ENCODE measurements around the gene TSHZ3.

Gene TSHZ3

DNA sequence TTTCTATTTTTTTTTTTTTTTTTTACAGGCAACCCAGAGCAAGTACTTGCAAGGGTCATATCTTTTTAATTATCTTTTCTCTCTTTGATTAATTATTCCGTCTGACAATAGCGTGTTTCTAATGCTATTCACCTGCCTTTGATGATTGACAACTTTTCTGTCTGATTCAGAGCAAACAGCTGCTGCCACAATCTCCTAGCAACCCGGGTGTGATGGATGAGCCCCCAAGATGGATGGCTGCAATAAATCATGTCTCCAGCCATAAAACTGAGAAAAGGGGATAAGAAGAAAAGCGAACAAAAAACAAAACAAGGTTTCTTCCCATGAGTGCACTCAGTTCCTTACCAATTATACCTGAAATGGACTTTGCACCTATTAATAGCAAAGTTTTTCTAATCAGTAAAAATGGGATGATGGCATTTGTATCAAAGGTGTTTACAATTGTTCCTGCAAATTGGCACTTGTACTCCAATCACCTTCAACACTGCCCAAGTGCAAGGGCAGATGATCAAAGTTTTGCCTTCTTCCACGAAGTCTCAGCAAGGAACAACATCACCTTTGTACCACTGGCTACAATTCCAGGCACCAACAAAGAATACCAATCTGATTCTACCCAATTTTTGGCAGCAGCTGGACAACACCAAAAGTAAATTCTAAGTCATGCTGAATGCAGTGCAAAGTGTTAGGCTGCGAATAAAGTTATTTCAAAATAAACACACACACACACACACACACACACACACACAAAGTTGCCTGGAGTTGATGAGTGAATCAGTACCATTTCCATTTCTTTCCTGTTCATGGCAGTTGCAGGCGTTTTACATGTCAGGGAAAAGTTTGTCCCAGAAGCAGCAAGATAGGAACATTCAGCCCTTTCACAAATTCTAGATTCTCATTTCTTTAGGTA is 12.0 kb downstream of the TSHZ3 start:
- DNase-seq, result no peak

DNA sequence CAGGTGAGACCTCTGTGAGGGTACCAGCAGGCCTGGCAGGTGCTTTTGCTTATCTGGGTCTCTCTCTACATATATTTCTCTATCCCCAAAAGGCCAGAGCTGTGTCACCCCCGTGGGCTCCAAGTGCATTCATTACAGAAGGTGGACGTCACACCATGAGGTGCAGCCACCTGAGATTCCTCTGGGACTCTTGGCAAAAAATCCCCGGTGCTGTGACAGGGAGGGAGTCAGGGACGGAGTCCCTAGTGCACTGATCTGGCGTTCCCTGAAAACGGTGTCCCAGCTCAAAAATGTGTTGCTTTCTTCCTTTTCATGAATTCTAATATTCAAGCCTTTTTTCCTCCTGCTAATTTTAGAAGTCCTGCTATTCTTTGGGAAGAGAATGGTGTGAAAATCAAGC is 13.5 kb downstream of the TSHZ3 start:
- no peak for DNase-seq

DNA sequence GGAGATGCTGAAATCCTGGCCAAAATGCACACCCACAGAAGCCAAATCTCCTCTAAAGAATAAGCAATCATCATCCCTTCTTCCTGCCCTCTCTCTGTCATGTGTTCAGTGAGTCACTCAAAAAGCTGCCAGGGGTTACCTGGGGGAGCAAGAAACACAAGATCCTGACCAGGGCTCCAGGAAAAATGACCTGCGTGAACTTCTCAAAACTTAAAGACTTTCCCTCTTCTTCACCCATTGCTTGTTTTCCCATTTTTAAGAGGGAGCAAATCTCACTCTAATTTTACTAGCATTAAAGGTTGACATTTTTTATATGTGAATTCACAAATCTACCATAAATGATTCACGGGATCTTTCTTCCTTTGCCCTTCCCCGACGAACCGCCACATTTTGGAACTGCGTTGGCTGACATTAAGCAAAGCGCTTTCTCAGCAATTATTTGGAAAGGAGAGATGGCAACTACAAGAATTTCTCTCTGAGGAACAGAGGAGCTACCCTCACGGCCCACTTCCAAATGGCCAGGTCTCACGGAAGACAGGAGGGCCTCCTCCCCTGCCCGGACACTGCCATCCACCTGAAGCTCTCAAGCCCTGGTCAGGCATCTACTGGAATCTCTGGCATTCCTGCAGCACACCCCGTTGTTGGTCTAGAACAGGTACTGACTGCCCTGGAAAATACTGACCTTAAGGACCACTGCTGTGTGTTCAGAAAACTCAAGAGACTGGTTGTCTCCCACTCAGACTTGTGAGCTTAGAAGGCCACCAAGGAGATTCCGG is 14.2 kb downstream of the TSHZ3 start:
- no peak for DNase-seq

DNA sequence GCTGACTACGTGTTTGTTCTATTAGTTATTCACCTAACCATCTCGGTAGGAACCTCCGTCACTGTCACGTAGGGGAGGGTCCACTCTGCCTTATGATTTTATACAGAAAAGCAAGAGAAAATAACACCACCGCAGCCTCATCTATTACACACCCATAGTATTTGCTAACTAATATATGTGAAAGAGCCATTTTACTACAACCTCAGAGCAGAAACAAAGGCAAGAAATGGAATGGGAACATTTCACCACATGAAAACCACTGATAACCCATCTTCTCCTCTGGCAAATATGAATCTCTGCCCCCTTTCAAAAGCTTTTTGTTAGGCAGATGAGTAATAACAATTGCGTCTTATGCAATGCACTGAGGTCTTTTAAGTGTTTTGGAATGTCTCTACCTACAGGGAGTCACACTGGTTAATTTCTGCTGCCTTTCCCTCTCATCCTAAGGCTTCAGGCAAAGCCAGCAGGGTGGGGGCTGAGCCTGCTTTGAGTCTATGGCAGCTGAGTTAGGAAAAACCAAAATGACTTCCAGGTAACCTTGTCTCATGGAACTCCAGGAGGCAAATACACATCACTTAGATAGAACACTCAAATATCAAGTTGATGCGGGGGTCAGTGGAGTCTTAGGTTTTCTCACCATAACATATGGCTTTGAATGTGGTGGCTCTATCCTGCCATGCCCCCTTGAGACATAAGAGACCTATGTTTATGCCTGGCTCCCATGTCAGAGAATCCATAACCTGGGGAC is 15.0 kb downstream of the TSHZ3 start:
- no peak for DNase-seq

DNA sequence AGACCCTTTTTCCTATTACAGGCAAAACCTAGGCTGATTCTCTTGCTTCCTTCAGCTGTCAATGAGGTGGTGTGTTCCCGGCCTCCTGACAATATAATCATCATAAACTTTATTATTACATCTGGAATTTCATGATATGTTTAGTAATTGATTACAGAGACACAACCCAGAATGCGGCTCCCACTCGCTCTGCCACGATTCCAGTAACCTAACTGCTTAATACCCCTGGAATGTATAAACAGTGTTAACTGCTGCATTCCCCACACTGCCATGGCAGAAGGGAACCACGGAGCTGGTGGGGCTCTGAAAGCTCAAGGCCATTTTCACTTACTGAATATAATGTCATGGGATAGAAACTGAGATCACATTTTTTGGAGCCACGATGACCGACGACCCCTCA is 17.1 kb downstream of the TSHZ3 start:
- no peak for DNase-seq

DNA sequence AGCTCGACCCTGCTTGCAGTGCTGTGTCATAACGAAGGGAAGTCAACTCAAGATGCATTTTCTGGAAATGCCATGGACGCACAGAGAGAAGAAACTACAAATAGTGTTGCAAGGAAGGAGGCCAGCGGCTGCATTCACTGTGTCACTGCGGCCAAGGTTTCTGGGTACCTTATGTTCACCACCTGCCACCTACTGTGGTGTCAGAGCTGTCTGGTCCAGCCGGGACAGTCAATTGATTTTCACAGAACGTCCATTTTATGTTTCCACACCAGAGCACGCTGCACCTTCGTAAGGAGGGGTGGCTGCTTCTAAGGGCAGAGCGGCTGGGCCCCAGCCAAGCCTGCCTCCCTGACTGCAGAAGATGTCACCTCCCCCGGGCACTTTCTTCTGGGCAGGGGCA is 17.7 kb downstream of the TSHZ3 start:
- DNase-seq, result no peak

DNA sequence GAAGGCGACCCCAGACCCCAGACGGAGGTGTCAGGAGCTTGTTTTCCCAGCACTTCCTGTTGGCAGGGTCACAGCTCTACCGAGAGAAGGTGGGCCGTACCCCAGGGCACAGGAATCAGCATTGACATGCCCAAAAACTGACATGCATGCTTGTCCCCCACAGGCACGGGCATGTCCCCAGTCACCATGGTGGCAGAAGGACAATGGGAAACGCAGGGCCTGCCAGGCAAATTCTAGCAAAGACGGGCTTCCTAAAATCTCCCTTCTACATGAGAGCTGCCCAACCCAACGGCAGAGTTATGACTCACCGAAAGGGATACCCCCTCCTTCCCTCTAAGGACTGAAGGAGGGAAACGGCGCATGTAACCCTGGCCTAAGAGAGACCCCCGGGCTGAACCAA is 18.5 kb downstream of the TSHZ3 start:
- DNase-seq, result no peak

DNA sequence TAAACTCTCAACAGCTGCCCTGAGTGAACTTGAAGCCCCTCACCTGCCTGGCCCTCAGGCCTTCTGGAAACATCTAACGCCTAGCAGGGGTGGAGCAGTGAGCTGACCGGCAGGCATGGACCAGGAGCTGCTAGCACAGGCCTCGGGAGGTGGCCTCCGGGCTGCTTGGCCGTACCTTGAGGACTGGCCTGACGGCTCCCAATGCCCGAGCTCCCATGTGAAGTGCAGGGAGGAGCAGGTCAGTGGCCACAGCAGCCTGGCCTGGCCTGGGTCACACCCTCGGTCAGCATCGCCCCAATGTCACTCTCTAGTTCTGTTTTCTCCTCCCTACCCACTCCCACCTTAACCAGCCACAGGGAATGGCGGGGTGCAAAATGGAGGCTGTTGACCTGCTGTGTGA is 19.0 kb downstream of the TSHZ3 start:
- no peak for DNase-seq

DNA sequence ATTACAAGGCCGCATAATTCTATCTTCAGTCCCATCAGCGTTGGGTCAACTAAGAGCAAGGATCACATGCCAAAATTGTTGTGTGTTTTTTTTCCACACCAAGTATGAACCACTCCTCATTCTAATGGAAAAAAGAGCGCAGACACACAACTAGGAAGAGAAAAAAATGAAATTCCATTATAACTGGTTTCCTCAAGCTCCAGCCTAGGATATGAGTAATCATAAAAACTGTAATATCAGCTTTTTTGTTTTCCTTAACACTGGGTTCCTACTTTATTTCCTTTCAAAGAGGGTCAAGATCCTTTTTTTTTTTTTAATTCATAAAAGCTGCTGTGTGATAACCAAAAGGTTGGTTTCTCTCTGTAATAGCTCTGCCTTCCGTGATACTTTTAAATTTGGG is 19.4 kb downstream of the TSHZ3 start:
- DNase-seq, result no peak

DNA sequence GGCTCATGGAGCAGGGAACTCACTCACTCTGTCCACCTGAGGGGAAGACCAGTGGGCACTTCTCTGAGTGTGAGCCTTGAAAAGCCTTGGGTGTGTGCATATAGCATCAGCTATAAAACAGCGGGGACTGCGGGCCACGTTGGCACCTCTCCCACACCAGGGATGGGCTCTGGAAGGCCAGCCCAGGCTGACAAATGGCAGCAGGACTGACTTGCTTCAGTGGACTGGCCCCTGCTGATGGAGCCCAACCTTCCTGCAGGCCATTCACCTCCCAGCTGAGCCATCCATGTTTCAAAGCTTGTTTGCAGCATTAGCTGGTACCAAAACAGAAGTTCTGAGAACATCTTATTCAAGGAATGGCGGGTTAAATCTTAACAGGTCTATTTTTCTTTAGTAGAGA is 21.0 kb downstream of the TSHZ3 start:
- DNase-seq, result no peak

DNA sequence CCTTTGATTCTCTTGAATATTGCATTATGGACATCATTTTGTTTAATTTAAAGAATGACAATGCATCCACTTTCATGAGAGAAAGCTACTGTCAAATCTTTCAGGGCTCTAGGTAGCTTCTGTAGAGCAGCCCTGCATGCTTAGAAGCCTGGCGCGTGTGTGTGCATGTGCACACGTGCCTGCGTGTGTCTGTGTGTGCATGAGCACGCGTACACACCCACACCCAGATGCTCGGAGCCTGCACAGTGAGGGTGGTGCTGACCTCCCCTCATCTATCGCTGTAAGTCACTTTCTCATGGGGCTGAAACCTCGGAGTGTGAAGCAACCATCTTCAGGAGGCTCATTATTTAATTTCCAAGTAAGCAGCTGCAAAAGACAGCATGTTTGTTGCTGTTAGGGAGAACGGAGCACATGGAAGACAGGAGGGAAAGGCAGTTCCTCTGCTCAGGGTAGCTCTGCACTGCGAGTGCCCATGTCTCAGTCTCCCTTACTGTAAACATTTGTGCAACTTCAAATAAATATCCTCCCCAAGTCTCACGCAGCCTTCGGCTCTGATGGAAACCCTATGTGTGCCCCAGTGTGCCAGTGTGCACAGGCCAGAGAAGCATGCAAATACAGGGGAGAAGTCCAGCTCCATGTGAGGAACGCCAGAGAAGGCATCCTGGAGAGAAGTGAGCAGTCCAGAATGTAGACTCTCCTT is 22.8 kb downstream of the TSHZ3 start:
- no peak for DNase-seq

DNA sequence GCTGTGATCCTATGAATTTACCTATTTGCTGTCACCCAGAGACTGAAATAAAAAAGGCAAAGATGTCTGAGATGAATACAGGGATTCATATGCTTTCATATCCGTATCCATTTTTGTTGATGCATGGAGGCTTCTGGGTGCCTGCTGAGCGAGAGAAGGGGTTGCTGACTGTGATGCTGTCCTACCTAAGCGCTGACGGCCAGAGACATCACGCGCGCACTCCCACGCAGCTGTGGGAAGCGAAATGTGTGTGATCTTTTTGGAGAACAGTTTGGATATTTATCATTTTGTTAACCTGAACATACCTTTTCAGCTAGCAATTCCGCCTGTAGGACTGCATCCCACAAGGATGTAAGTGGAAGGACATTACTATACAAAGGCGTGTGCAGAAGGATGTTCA is 23.9 kb downstream of the TSHZ3 start:
- no peak for DNase-seq

DNA sequence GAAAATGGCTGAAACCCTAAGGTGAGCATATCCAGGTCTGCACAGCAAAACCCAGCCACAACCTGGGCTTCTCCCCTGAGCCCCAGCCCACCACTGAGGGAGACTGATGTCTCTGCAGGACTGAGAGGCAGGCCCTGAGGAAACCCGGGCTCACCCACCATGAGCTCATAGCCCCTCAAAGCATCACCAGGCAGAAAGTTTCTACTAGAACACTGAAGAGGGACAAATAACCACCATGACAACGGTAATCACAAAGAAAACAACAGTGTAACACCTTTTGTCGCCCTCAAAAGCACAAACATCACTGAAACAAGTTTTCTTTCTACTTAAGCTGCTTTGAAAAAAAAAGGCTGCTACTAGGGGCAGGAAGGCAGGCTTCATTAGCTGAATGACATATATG is 29.8 kb downstream of the TSHZ3 start:
- no peak for DNase-seq

DNA sequence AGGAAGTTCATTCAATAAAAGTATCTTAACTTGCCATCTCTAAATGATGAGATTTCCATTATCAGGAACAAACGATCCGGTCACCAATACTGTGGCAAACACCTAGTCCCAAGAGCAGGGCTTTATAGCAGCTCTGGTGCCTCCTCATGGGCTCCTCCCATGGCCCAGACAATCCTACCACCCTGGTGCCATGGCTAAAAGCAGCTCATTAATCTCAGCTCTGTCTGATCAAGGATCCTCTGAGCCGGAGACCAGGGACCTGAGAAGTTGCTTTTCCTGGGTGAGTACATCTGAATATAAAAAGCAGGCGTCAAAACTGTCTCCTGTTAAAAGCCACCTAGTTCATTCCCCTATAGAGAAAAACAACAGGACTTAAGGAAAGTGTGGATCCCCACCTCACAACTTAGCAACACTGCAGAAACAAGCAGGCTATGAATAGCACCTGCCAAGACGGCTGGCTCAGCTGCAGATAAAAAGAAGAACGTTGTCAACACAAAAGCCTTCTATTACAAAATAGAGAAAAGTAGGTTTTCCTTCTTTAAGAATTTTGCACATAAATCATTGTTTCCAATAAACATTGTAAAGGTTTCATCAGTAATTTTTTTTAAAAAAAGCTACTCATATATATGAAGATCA is 30.3 kb downstream of the TSHZ3 start:
- no peak for DNase-seq

DNA sequence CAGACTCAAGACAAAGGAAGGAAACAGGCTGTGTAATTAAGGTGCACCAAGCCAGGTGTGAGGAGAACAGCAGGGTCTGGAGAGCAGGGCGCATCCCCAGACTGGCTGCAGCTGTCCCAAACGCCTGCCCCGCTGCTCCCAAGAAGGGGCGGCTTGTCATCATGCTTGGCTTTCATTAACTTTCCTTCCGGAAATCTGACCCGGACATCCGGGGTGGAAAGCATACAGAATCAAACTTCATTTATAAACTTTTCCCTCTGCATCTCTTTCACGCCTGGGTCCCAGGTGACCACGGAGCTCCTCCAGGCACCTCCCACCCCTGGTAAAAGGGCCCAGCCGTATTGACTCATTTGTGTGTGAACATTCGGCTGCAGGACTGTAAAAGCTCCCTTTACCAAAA is 31.7 kb downstream of the TSHZ3 start:
- no peak for DNase-seq

DNA sequence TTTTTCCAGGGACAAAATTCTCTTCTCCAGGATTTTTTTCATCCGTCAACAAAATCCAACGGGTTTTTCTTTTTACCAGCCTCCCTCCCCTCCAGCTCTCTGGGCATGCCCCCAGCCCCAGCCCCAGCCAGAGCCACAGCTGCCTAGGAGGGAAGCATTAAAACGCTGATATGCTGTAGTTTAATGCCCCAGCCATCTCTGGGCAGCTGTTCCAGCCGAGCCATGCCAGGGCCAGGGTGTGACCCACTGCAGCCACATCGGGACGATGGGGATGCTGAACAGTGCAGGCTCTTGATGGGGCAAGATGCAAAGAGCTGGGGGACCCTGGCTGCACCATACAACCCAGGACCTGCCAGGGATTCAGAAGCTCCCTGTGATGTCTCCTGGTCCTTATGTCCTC is 32.1 kb downstream of the TSHZ3 start:
- DNase-seq, result no peak

DNA sequence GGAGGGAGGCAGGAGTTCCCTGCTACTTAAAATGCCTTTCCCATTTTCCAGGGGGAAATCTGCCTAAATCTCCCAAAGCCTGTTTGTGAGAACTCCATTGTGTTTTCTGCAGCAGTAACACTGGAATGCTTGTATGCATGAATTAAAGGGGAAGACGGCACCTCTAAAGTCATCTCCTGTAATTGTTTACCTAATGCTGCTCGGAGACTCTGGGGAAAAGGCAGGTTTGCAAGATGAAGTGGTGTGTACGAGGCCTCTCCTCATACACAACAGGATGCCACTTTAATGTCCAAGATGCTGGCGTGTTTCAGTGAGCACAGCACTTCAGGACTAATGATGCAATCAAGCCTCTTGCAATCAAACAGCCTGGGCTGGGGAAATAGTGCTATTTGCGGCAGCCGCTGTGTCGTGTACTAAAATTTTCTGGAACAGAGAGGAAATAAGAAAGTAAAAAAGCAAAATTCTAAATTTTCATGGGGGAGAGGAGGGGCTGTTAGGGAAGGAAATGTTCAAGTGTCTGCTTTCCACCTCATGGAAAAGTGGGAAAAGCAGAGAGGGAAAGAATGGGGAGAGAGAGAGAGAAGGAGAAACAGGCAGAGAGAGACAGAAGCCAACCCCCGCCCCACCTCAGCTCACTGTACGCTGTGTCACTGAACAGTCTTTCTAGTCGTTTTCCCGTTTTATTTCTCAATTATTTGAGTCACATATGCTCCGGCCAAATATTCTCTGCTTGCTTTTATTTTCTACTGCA is 32.9 kb downstream of the TSHZ3 start:
- DNase-seq, result no peak

DNA sequence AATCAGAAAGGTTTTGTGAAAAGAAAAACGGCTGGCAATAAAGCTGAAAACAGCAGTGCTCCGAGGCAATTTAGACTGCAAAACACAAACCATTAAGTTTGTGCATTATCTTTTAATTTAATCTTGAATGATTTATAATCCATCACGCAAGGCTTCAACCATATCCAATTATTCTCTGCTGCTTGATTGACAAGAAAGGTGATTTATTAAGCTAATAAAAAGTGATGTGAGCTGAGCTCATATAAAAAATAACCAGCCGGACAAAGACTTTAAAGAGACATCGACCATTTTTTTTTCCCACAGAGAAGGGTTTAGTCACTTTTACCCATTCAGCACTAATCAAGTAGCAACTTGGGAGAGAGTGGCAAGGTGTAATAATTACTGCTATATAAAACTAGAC is 33.6 kb downstream of the TSHZ3 start:
- no peak for DNase-seq

DNA sequence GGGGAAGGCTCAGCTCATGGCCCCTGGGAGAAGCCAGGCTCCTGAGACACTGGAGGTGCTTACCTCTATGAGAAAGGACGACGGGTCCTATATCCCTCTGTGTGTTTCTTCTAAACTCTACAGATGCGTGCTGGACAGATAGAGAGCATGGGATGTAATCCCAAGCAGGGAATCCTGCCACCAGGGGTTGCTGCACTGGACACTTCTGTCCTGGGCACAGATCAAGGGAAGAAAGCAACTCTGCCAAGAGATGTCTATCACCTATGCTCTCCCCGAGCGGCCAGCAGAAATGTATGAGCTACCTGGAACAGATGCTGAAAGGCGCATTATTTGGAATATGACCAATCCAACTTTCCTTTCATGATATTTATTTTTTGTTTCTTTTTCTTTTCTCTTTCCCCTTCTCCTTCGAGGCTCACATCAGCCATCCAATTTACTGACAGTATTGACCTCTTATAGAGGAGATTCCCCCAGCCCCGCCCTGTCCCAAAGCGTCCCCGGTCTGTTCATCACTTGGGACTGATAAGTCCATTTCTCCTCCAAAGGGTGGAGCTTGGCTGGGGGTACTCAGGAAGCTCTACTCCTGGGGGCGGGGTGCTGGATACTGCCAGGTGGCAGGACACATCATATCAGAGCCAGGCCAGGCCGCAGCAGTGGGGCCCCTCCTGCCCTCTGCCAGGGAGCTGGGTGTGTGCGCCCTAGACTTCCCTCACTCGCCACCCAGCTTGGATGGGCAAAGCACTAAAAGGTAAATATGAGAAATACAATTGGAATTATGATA is 34.2 kb downstream of the TSHZ3 start:
- no peak for DNase-seq

DNA sequence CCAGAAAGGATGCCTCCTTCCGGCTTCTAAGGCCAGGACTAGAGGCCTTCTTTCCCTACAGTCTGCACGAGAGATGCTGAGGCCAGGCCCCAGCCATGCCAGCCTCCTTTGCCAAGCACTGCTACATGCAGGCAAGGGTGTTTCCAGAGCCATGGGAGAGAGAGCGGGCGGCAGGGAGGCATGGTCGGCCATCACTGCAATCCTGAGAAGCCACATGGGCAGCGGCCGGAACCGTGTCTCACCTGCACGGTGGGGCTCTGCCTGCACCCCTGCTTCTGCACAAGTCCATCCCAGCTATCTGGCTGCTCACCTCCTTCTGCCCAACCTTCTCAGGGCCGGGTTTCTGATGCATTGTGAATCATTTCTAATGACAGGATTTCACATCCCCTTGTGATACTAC is 35.1 kb downstream of the TSHZ3 start:
- no peak for DNase-seq
